GM21737 (cell line): ENCODE data around the gene CAMTA1.

Experiments used
- ATAC-seq: cut with Tn5 transposase; IDR thresholded peaks from one replicate; pipeline ENCODE4 v1.9.1; 2021; ENCODE audit warnings: mild to moderate bottlenecking, moderate library complexity; ENCODE audit not compliant: unreplicated experiment

The CAMTA1 gene

GRCh38 chr1:7418442-7419080 lies 633.3 kb downstream of the CAMTA1 start:
- ATAC-seq: no peak

- no peak for ATAC-seq
Observed at GRCh38 chr1:7420098-7420445, 634.8 kb downstream of the CAMTA1 start.

- no peak for ATAC-seq
Observed at GRCh38 chr1:7420470-7421100, 635.3 kb downstream of the CAMTA1 start.

GRCh38 chr1:7421471-7422075 lies 636.3 kb downstream of the CAMTA1 start:
- ATAC-seq: no peak

- no peak for ATAC-seq
Observed at GRCh38 chr1:7422081-7422480, 636.8 kb downstream of the CAMTA1 start.

GRCh38 chr1:7422561-7422960 lies 637.3 kb downstream of the CAMTA1 start:
- ATAC-seq: no peak

GRCh38 chr1:7422966-7423365 lies 637.7 kb downstream of the CAMTA1 start:
- ATAC-seq: no peak

- no peak for ATAC-seq
Observed at GRCh38 chr1:7424352-7424890, 639.2 kb downstream of the CAMTA1 start.

- no peak for ATAC-seq
Observed at GRCh38 chr1:7425229-7425628, 640.0 kb downstream of the CAMTA1 start.

GRCh38 chr1:7425771-7426170 lies 640.5 kb downstream of the CAMTA1 start:
- no peak for ATAC-seq

- no peak for ATAC-seq
Observed at GRCh38 chr1:7426780-7427604, 641.7 kb downstream of the CAMTA1 start.

- no peak for ATAC-seq
Observed at GRCh38 chr1:7427605-7428300, 642.5 kb downstream of the CAMTA1 start.

- no peak for ATAC-seq
Observed at GRCh38 chr1:7429290-7429689, 644.0 kb downstream of the CAMTA1 start.

- no peak for ATAC-seq
Observed at GRCh38 chr1:7430047-7430608, 644.9 kb downstream of the CAMTA1 start.

- ATAC-seq: no peak
Observed at GRCh38 chr1:7430691-7431090, 645.4 kb downstream of the CAMTA1 start.

- no peak for ATAC-seq
Observed at GRCh38 chr1:7432102-7432899, 647.0 kb downstream of the CAMTA1 start.

GRCh38 chr1:7432900-7433380 lies 647.7 kb downstream of the CAMTA1 start:
- no peak for ATAC-seq

- no peak for ATAC-seq
Observed at GRCh38 chr1:7434566-7434965, 649.3 kb downstream of the CAMTA1 start.

GRCh38 chr1:7435276-7436055 lies 650.2 kb downstream of the CAMTA1 start:
- no peak for ATAC-seq
